ENCODE data around the gene SLC12A3.

DNA sequence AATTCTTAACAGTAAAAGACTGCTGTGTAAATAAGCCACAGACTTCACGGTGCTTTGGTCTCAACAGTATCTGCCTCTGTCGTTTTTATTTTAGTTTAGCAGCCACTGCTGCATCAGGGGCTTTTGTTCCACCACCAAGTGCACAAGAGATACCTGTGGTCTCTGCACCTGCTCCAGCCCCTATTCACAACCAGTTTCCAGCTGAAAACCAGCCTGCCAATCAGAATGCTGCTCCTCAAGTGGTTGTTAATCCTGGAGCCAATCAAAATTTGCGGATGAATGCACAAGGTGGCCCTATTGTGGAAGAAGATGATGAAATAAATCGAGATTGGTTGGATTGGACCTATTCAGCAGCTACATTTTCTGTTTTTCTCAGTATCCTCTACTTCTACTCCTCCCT, 74.8 kb downstream of the SLC12A3 start:
- no peak for TF ChIP-seq POLR2A (IDR thresholded peaks at IDR 0.05; ENCODE audit: low read depth)
- TF ChIP-seq POLR2AphosphoS5 (IDR thresholded peaks at IDR 0.05): no peak
- TF ChIP-seq, protein P1, sequence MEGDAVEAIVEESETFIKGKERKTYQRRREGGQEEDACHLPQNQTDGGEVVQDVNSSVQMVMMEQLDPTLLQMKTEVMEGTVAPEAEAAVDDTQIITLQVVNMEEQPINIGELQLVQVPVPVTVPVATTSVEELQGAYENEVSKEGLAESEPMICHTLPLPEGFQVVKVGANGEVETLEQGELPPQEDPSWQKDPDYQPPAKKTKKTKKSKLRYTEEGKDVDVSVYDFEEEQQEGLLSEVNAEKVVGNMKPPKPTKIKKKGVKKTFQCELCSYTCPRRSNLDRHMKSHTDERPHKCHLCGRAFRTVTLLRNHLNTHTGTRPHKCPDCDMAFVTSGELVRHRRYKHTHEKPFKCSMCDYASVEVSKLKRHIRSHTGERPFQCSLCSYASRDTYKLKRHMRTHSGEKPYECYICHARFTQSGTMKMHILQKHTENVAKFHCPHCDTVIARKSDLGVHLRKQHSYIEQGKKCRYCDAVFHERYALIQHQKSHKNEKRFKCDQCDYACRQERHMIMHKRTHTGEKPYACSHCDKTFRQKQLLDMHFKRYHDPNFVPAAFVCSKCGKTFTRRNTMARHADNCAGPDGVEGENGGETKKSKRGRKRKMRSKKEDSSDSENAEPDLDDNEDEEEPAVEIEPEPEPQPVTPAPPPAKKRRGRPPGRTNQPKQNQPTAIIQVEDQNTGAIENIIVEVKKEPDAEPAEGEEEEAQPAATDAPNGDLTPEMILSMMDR (IDR thresholded peaks at IDR 0.05): no peak
- TF ChIP-seq EP300 (IDR thresholded peaks at IDR 0.05): no peak

Data from esophagus muscularis mucosa (tissue), 4 donors.